ENCODE data around the gene EEIG1. TPM values are rescaled to one million over a fixed set of nuclear protein-coding genes. Genes with fewer than 3 reads are reported as not detected.
A peak's percentile ranks its signal among the peaks of the same experiment; 100 is the strongest.

The EEIG1 gene
- total RNA-seq, 1 donor from 2014 or later: 41.4 TPM

DNA sequence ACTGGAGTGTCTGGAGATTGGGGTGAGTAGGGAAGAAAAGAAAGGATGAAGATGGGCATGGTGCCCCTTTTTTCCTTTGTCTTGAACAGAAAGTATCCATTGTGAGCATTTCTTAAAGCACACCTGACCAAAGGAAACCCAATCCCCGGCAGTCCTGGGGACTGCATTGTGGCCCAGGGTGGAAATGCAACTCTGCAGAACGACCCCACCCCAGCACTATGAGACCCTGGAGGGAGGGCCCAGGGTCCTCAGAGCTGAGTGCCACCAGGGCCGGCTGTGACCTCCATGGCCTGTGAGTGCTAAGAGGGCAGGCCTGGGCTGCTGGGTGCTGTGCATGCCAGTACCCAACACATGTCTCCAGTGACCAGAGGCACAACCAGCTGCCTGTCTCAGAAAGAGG is 18.5 kb downstream of the EEIG1 start:
- Mint-ChIP-seq H3K27ac (ENCODE audit: unreplicated experiment) (peak overlapping the region; percentile 99), H3K4me3 (ENCODE audit: unreplicated experiment) (no peak overlapping the region), H3K4me1 (ENCODE audit: unreplicated experiment) (peaks cover 68% of the 10 kb centered on the region), H3K36me3 (ENCODE audit: unreplicated experiment) (peaks cover 2% of the 10 kb centered on the region), H3K9me3 (ENCODE audit: unreplicated experiment) (no peaks in the 10 kb centered on the region), H3K27me3 (ENCODE audit: unreplicated experiment) (no peaks in the 10 kb centered on the region)
- no peak for DNase-seq (ENCODE audit: extremely low spot score, unreplicated experiment)
- TF ChIP-seq, protein P1, sequence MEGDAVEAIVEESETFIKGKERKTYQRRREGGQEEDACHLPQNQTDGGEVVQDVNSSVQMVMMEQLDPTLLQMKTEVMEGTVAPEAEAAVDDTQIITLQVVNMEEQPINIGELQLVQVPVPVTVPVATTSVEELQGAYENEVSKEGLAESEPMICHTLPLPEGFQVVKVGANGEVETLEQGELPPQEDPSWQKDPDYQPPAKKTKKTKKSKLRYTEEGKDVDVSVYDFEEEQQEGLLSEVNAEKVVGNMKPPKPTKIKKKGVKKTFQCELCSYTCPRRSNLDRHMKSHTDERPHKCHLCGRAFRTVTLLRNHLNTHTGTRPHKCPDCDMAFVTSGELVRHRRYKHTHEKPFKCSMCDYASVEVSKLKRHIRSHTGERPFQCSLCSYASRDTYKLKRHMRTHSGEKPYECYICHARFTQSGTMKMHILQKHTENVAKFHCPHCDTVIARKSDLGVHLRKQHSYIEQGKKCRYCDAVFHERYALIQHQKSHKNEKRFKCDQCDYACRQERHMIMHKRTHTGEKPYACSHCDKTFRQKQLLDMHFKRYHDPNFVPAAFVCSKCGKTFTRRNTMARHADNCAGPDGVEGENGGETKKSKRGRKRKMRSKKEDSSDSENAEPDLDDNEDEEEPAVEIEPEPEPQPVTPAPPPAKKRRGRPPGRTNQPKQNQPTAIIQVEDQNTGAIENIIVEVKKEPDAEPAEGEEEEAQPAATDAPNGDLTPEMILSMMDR (IDR thresholded peaks at IDR 0.05): no peak

DNA sequence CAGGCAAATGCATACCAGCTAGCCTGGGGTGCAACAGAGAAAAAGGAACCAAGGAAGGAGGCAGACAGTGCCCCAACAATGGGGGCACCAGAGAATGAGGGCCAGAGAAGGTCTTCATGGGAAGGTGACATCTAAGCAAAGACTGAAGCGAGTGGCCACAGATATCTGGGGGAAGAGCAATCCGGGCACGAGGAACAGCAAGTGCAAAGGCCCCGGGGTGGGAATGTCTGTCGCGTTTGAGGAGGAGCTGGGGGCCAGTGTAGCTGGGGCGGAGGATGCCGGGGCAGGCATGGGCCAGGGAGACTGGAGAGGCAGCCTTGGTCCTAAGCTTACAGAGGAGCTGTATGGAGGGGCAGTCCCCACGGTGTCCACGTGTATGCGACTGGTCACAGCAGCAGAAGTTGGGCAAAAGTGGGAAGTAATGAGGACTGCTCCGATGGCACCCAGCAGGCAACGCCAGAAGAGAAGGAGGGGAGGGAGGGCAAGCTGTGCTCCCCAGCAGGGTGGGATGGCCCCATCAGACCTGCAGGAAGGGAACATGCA is 19.1 kb downstream of the EEIG1 start:
- H3K27me3 Mint-ChIP-seq (ENCODE audit: unreplicated experiment): no peaks in the 10 kb centered on the region
- no peak for DNase-seq (ENCODE audit: extremely low spot score, unreplicated experiment)
- no peak overlapping the region for H3K27ac Mint-ChIP-seq (ENCODE audit: unreplicated experiment)
- H3K4me3 Mint-ChIP-seq (ENCODE audit: unreplicated experiment): no peak overlapping the region
- peaks cover 62% of the 10 kb centered on the region for H3K4me1 Mint-ChIP-seq (ENCODE audit: unreplicated experiment)
- no peaks in the 10 kb centered on the region for H3K9me3 Mint-ChIP-seq (ENCODE audit: unreplicated experiment)
- TF ChIP-seq, protein P1 (IDR thresholded peaks at IDR 0.05): no peak
- H3K36me3 Mint-ChIP-seq (ENCODE audit: unreplicated experiment): peaks cover 2% of the 10 kb centered on the region

DNA sequence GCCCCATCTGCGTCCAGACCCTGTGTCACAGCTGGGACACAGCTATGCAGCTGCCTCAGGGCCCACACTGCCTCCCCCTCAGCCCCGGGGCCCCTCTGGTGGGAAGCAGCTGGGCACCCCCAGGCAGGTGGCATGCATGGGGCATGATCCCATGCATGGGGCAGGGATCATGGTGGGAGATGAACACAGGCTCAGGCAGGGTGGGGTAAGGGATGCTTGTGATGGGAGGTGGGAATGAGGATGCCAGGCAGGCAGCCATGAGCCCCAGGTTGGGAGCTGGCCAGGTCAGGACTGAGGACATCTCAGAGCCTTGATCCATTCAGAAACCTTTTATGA is 19.7 kb downstream of the EEIG1 start:
- H3K27me3 Mint-ChIP-seq (ENCODE audit: unreplicated experiment): no peaks in the 10 kb centered on the region
- H3K27ac Mint-ChIP-seq (ENCODE audit: unreplicated experiment): no peak overlapping the region
- H3K9me3 Mint-ChIP-seq (ENCODE audit: unreplicated experiment): no peaks in the 10 kb centered on the region
- TF ChIP-seq, protein P1 (IDR thresholded peaks at IDR 0.05): no peak
- peaks cover 56% of the 10 kb centered on the region for H3K4me1 Mint-ChIP-seq (ENCODE audit: unreplicated experiment)
- H3K36me3 Mint-ChIP-seq (ENCODE audit: unreplicated experiment): peaks cover 2% of the 10 kb centered on the region
- no peak for DNase-seq (ENCODE audit: extremely low spot score, unreplicated experiment)
- no peak overlapping the region for H3K4me3 Mint-ChIP-seq (ENCODE audit: unreplicated experiment)

DNA sequence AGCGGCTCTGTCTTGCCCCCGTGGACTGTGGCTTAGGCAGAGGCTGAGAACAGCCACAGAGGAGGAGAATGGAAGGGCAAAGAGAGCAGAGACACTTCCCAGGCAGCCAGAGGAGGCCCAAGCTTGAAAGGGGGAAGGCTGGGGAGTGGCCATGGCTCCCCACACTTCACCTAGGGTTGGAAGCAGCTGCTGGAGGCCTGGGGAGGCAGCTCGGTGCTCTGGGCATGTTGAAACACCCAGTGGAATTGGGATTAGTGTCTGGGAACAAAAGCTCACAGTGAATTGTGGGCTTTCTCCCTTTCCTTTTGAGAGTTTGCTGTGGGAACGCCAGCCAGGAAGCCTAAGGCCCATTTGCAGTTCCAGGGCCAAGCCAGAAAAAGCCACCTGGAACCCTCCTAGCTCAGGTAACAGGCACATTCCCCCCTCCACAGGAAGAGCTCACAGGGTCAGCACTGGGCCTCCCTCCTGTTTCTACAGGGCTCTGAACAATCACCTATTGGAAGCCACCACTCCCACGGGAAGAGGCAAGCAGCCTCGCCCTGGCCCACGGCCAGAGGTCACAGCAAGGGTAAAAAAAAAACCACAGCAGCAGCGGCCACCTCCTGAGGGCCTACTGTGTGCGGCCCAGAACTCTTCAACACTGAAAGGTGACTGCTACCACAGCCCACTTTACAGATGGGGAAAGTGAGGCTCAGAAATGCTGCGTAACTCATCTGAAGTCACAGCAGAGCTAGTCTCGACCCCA is 20.2 kb downstream of the EEIG1 start:
- TF ChIP-seq, protein P1 (IDR thresholded peaks at IDR 0.05): no peak
- no peaks in the 10 kb centered on the region for H3K27me3 Mint-ChIP-seq (ENCODE audit: unreplicated experiment)
- no peaks in the 10 kb centered on the region for H3K9me3 Mint-ChIP-seq (ENCODE audit: unreplicated experiment)
- DNase-seq (ENCODE audit: extremely low spot score, unreplicated experiment): no peak
- H3K4me1 Mint-ChIP-seq (ENCODE audit: unreplicated experiment): peaks cover 52% of the 10 kb centered on the region
- H3K27ac Mint-ChIP-seq (ENCODE audit: unreplicated experiment): peak overlapping the region; percentile 50
- H3K4me3 Mint-ChIP-seq (ENCODE audit: unreplicated experiment): no peak overlapping the region
- peaks cover 2% of the 10 kb centered on the region for H3K36me3 Mint-ChIP-seq (ENCODE audit: unreplicated experiment)

DNA sequence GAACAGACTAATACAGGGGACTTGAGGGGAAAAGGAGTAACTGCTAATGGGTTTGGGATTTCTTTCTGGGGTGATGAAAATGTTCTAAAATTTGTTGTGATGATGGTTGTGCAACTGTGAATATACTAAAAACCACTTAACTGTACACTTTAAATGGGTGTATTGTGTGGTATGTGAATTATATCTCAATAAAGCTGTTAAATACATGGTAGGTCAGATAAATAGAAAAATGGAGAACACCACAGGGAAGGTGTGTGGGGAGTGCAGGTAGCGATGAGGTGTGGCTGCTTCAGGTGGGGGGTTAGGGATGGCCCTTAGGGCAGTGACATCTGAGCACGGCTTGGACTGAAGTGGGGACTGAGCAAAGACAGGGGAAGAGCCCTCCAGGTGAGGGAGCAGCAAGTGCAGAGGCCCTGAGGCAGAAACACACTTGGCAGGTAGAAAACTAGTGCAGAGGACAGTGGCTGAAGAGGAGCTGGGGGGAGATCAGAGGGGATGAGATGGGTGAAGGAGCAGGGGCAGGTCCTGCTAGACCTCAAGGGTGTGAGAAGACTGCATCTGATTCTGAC is 20.9 kb downstream of the EEIG1 start:
- Mint-ChIP-seq H3K27me3 (ENCODE audit: unreplicated experiment) (no peaks in the 10 kb centered on the region), H3K4me3 (ENCODE audit: unreplicated experiment) (no peak overlapping the region), H3K9me3 (ENCODE audit: unreplicated experiment) (no peaks in the 10 kb centered on the region), H3K4me1 (ENCODE audit: unreplicated experiment) (peaks cover 51% of the 10 kb centered on the region), H3K27ac (ENCODE audit: unreplicated experiment) (peak overlapping the region; percentile 50), H3K36me3 (ENCODE audit: unreplicated experiment) (peaks cover 2% of the 10 kb centered on the region)
- TF ChIP-seq, protein P1 (IDR thresholded peaks at IDR 0.05): no peak
- DNase-seq (ENCODE audit: extremely low spot score, unreplicated experiment): no peak
